Thyroid gland (tissue), 4 donors: ENCODE results near the gene PCSK2. TPM values are rescaled to one million over a fixed set of nuclear protein-coding genes. Genes with fewer than 3 reads are reported as not detected.

Experiments used
- DNase-seq, 2 donors: peaks; one replicate each; pipeline ENCODE4 v3.0.0-alpha.2; 2019
- H3K27ac ChIP-seq, 3 donors: fragments of 200-600 bp; sonication (generic); 1 replicate in 2 of 3; 2 replicates in 1 of 3; pipeline ENCODE4 v1.5.1; 2016 to 2019; ENCODE audit warnings: mild to moderate bottlenecking in 1 of 3, moderate library complexity in 1 of 3
- H3K27me3 ChIP-seq: fragments of 200-600 bp; sonication (generic); one replicate; pipeline ENCODE4 v1.5.1; 2019
- H3K36me3 ChIP-seq, 2 donors: fragments of 200-600 bp; sonication (generic); one replicate each; pipeline ENCODE4 v1.5.1; 2016 to 2019
- H3K4me1 ChIP-seq, 2 donors: fragments of 200-600 bp; sonication (generic); one replicate each; pipeline ENCODE4 v1.5.1; 2017 to 2019
- H3K4me3 ChIP-seq, 3 donors: fragments of 200-600 bp; sonication (generic); replicated peaks in 1 of 3; 1 replicate in 2 of 3; 2 replicates in 1 of 3; pipeline ENCODE4 v1.5.1; 2016; ENCODE audit warnings: mild to moderate bottlenecking in 1 of 3
- H3K9me3 ChIP-seq: fragments of 200-600 bp; sonication (generic); one replicate; pipeline ENCODE4 v1.5.1; 2017
- CTCF ChIP-seq, 6 experiments: fragments of 200-600 bp in 3 of 6; fragments of 450-650 bp in 3 of 6; sonication (generic) in 3 of 6; IDR thresholded peaks; one replicate each; pipeline ENCODE4 v1.5.1; 2016 to 2019; ENCODE audit warnings: antibody characterized with exemption in 6 of 6, mild to moderate bottlenecking in 2 of 6, inconsistent platforms in 1 of 6, moderate library complexity in 1 of 6
- POLR2A ChIP-seq, 2 donors: fragments of 450-650 bp; IDR thresholded peaks; one replicate each; pipeline ENCODE4 v1.6.1; 2017; ENCODE audit warnings: antibody characterized with exemption in 2 of 2, mild to moderate bottlenecking in 2 of 2, moderate library complexity in 1 of 2
- WGBS, 2 donors: methylation state at CpG; one replicate each; pipeline ENCODE4 v1.1.5; 2017; 5-methylcytosine and 5-hydroxymethylcytosine counted together
- intact Hi-C: fragments of 100-400 bp; cut with DNase I; formaldehyde crosslinking; loops from one replicate; pipeline ENCODE4 v1.15.1; 2023
- total RNA-seq, 4 donors: library from RNA; depleted of rRNA; stranded (reverse); fragments of >200 nt; gene quantifications; one replicate each; pipeline ENCODE4 v1.2.3, GENCODE V29; 2016

The PCSK2 gene
- total RNA-seq, 4 donors from 2014 or later = 43.2 to 242 (median 112) TPM

DNA sequence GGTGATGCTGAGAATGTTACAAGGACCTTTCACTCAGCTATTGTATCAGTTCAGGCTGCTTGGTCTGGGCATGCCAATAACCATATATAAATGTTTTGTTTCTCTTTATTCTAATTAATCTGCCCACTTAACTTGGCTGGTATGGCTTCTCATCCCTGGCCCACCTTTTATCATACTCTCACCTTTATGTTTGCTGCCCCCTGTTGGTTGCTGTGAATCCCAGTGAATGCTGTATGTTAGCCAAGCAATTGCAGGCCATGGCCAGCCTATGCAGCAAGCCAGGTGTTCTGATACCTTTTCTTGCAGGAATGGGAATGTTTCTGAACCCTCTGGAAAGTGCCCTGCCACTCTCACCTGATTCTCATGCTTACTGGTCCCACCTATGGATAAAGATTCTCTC lies 54.6 kb downstream of the PCSK2 start:
- intact Hi-C loops = loop anchor here (10.0 kb wide), 1 partner anchor 477 kb away; no protein-coding TSS in a partner anchor
- DNase-seq = peak; percentile 53 to 68
- Histone ChIP-seq H3K4me1 (no peaks in the 10 kb centered on the region), H3K4me3 (no peak overlapping the region), H3K27ac (no peak overlapping the region), H3K9me3 (no peaks in the 10 kb centered on the region), H3K36me3 (no peaks in the 10 kb centered on the region), H3K27me3 (no peaks in the 10 kb centered on the region)
- peak in 4 of 6 experiments; percentile 28 to 58 (median 46) for TF ChIP-seq CTCF (IDR thresholded peaks at IDR 0.05)
- no peak for TF ChIP-seq POLR2A (IDR thresholded peaks at IDR 0.05)

GRCh38 chr20:17282501-17282900 lies 55.7 kb downstream of the PCSK2 start:
- no peak for DNase-seq
- WGBS, 2 donors = 83 to 84% methylated on average over 3 of the region's 3 CpGs
- H3K9me3 ChIP-seq = no peaks in the 10 kb centered on the region
- H3K4me1 ChIP-seq = no peaks in the 10 kb centered on the region
- no peak overlapping the region for H3K27ac ChIP-seq
- no peak overlapping the region for H3K4me3 ChIP-seq
- no peak for TF ChIP-seq POLR2A (IDR thresholded peaks at IDR 0.05)
- TF ChIP-seq CTCF (IDR thresholded peaks at IDR 0.05) = no peak
- intact Hi-C loops = loop anchor here (10.0 kb wide), 1 partner anchor 478 kb away; no protein-coding TSS in a partner anchor
- H3K36me3 ChIP-seq = no peaks in the 10 kb centered on the region
- H3K27me3 ChIP-seq = no peaks in the 10 kb centered on the region

DNA sequence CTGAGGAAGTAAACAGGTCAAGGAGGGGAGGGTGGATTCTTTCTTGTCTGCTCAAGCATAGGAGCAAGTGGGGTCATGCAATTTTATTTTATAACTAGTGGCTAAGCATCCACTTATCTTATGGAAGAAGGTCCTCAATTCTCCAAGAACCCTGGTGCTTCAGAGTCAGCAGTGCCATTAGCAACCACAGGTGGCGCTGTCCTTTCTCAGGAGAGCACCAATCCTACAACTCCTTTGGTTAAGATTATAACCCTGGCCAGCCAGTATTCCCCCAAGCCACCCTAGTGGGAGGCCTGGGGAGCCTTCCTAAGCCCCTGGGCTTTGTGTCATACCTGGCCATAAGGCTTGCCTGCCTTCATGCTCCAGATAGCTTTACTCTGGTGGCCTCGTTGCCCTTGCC lies 60.7 kb downstream of the PCSK2 start:
- intact Hi-C loops = loop anchor here (10.0 kb wide), 1 partner anchor 483 kb away; no protein-coding TSS in a partner anchor
- H3K4me3 ChIP-seq = no peak overlapping the region
- H3K9me3 ChIP-seq = no peaks in the 10 kb centered on the region
- H3K4me1 ChIP-seq = no peaks in the 10 kb centered on the region
- WGBS, 2 donors = 75 to 88% methylated on average over 2 of the region's 2 CpGs
- H3K27me3 ChIP-seq = no peaks in the 10 kb centered on the region
- H3K27ac ChIP-seq = no peak overlapping the region
- TF ChIP-seq POLR2A (IDR thresholded peaks at IDR 0.05) (no peak), CTCF (IDR thresholded peaks at IDR 0.05) (no peak)
- DNase-seq = no peak
- no peaks in the 10 kb centered on the region for H3K36me3 ChIP-seq

- no peaks in the 10 kb centered on the region for H3K36me3 ChIP-seq
- H3K4me1 ChIP-seq = no peaks in the 10 kb centered on the region
- H3K27me3 ChIP-seq = no peaks in the 10 kb centered on the region
- intact Hi-C loops = loop anchor here (10.0 kb wide), 1 partner anchor 483 kb away; no protein-coding TSS in a partner anchor
- no peaks in the 10 kb centered on the region for H3K9me3 ChIP-seq
- WGBS, 2 donors = 93 to 95% methylated on average over 3 of the region's 3 CpGs
- H3K4me3 ChIP-seq = no peak overlapping the region
- no peak overlapping the region for H3K27ac ChIP-seq
- DNase-seq = no peak
- no peak for TF ChIP-seq POLR2A (IDR thresholded peaks at IDR 0.05)
Observed at GRCh38 chr20:17287998-17288397, 61.2 kb downstream of the PCSK2 start.

DNA sequence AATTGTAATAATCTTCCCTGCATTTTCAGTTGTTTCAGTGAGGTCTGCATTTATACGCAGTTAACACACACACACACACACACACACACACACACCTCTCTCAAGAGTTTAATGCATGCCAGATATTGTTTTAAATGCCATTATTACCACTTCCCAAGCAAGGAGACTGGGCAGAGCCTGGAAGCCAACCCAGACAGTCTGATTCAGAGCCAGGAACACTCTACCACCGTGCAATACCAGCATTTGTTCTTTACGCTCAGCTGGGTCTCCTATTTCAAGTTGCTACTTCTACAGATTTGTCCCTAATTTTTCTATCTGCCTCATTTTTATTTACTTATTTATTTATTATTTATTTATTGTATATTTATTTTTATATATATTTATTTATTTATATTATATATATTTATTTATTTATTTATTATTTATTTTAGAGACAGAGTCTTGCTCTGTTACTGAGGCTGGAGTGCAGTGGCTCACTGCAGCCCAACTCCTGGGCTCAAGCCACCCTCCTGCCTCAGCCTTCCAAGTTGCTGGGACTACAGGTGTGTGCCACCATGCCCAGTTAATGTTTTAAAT lies 68.4 kb downstream of the PCSK2 start:
- intact Hi-C loops = no loop called here
- no peaks in the 10 kb centered on the region for H3K36me3 ChIP-seq
- DNase-seq = peak; percentile 68 to 70
- no peaks in the 10 kb centered on the region for H3K27me3 ChIP-seq
- 24 to 45% methylated on average over 3 of the region's 3 CpGs for WGBS, 2 donors
- H3K9me3 ChIP-seq = no peaks in the 10 kb centered on the region
- TF ChIP-seq CTCF (IDR thresholded peaks at IDR 0.05) (no peak), POLR2A (IDR thresholded peaks at IDR 0.05) (no peak)
- peaks cover 7 to 11% of the 10 kb centered on the region in 2 donors for H3K4me1 ChIP-seq
- H3K4me3 ChIP-seq = no peak overlapping the region
- H3K27ac ChIP-seq = peak overlapping the region in 1 of 3 donors; percentile 41
